ENCODE results near the gene WEE1.
A peak's percentile ranks its signal among the peaks of the same experiment; 100 is the strongest.
"Not testable (repeated sequence)": the region's sequence is repeated elsewhere in the genome, so short reads cannot be mapped to it uniquely, and the experiment has no call there.

WEE1 gene

GRCh38 chr11:9596926-9597464 is 23.5 kb downstream of the WEE1 start:
- no peak for DNase-seq (ENCODE audit: low spot score)

GRCh38 chr11:9600166-9600565 is 26.7 kb downstream of the WEE1 start:
- DNase-seq (ENCODE audit: low spot score): no peak

- no peak for DNase-seq (ENCODE audit: low spot score)
Measured at GRCh38 chr11:9600644-9601036, 27.2 kb downstream of the WEE1 start.

GRCh38 chr11:9601037-9601875 is 27.8 kb downstream of the WEE1 start:
- DNase-seq (ENCODE audit: low spot score): peak; percentile 9

GRCh38 chr11:9601876-9602199 is 28.4 kb downstream of the WEE1 start:
- DNase-seq (ENCODE audit: low spot score): no peak

GRCh38 chr11:9603214-9603613 is 29.7 kb downstream of the WEE1 start:
- DNase-seq (ENCODE audit: low spot score): not testable (repeated sequence)

GRCh38 chr11:9604134-9604533 is 30.7 kb downstream of the WEE1 start:
- DNase-seq (ENCODE audit: low spot score): no peak

- no peak for DNase-seq (ENCODE audit: low spot score)
Measured at GRCh38 chr11:9605742-9606141, 32.3 kb downstream of the WEE1 start.

- no peak for DNase-seq (ENCODE audit: low spot score)
Measured at GRCh38 chr11:9606809-9607510, 33.5 kb downstream of the WEE1 start.

GRCh38 chr11:9607511-9607899 is 34.0 kb downstream of the WEE1 start:
- DNase-seq (ENCODE audit: low spot score): no peak

- DNase-seq (ENCODE audit: low spot score): no peak
Measured at GRCh38 chr11:9609002-9609759, 35.7 kb downstream of the WEE1 start.

GRCh38 chr11:9609841-9610240 is 36.4 kb downstream of the WEE1 start:
- no peak for DNase-seq (ENCODE audit: low spot score)

- DNase-seq (ENCODE audit: low spot score): peak; percentile 93
Measured at GRCh38 chr11:9613118-9613829, 39.8 kb downstream of the WEE1 start.

GRCh38 chr11:9613830-9614762 is 40.6 kb downstream of the WEE1 start:
- peak; percentile 77 for DNase-seq (ENCODE audit: low spot score)

- no peak for DNase-seq (ENCODE audit: low spot score)
Measured at GRCh38 chr11:9615031-9615451, 41.6 kb downstream of the WEE1 start.

- no peak for DNase-seq (ENCODE audit: low spot score)
Measured at GRCh38 chr11:9616042-9616675, 42.7 kb downstream of the WEE1 start.

GRCh38 chr11:9616858-9617257 is 43.4 kb downstream of the WEE1 start:
- DNase-seq (ENCODE audit: low spot score): no peak

GRCh38 chr11:9617940-9618339 is 44.5 kb downstream of the WEE1 start:
- no peak for DNase-seq (ENCODE audit: low spot score)

GRCh38 chr11:9619004-9619403 is 45.5 kb downstream of the WEE1 start:
- no peak for DNase-seq (ENCODE audit: low spot score)

GRCh38 chr11:9619971-9620370 is 46.5 kb downstream of the WEE1 start:
- no peak for DNase-seq (ENCODE audit: low spot score)
